ENCODE measurements around the gene KCNQ5. TPM values are rescaled to one million over a fixed set of nuclear protein-coding genes. Genes with fewer than 3 reads are reported as not detected.

KCNQ5 gene
- polyA plus RNA-seq, 3 donors: not detected

- H3K4me3 ChIP-seq (replicated peaks in 1 of 3; ENCODE audit: low read depth in 2 of 3, low read length in 3 of 3): no peak overlapping the region
- H3K36me3 ChIP-seq (replicated peaks in 1 of 2; ENCODE audit: control insufficient read depth in 1 of 2, insufficient read depth in 2 of 2, low read length in 2 of 2): no peaks in the 10 kb centered on the region
- H4K20me1 ChIP-seq (ENCODE audit: insufficient read depth, low read length): no peaks in the 10 kb centered on the region
- no CpG with 5 or more reads among the region's 4 CpGs for WGBS (ENCODE audit: insufficient coverage)
- H3K9me3 ChIP-seq (replicated peaks in 1 of 2; ENCODE audit: control insufficient read depth in 1 of 2, insufficient read depth in 1 of 2, low read length in 2 of 2): no peaks in the 10 kb centered on the region
- no peaks in the 10 kb centered on the region for H3K27me3 Mint-ChIP-seq (ENCODE audit: low read depth in 3 of 3)
- no peak overlapping the region for H3K27ac Mint-ChIP-seq
- TF ChIP-seq, protein P1, sequence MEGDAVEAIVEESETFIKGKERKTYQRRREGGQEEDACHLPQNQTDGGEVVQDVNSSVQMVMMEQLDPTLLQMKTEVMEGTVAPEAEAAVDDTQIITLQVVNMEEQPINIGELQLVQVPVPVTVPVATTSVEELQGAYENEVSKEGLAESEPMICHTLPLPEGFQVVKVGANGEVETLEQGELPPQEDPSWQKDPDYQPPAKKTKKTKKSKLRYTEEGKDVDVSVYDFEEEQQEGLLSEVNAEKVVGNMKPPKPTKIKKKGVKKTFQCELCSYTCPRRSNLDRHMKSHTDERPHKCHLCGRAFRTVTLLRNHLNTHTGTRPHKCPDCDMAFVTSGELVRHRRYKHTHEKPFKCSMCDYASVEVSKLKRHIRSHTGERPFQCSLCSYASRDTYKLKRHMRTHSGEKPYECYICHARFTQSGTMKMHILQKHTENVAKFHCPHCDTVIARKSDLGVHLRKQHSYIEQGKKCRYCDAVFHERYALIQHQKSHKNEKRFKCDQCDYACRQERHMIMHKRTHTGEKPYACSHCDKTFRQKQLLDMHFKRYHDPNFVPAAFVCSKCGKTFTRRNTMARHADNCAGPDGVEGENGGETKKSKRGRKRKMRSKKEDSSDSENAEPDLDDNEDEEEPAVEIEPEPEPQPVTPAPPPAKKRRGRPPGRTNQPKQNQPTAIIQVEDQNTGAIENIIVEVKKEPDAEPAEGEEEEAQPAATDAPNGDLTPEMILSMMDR (IDR thresholded peaks at IDR 0.05): no peak
- intact Hi-C loops (cut with micrococcal nuclease): no loop called here
- peaks cover 17% of the 10 kb centered on the region for H3K4me1 Mint-ChIP-seq
- H3K79me2 ChIP-seq (ENCODE audit: insufficient read depth, low read length): no peaks in the 10 kb centered on the region
- H3K36me3 Mint-ChIP-seq: no peaks in the 10 kb centered on the region
- H3K9me3 Mint-ChIP-seq: no peaks in the 10 kb centered on the region
- DNase-seq: no peak
- no peak overlapping the region for H3K9ac ChIP-seq (ENCODE audit: insufficient read depth, low read length, poor library complexity, severe bottlenecking)
- H3K27me3 ChIP-seq (ENCODE audit: control insufficient read depth in 2 of 2, insufficient read depth in 2 of 2, low read length in 2 of 2): no peaks in the 10 kb centered on the region
- H3K4me1 ChIP-seq (ENCODE audit: control insufficient read depth in 1 of 2, insufficient read depth in 2 of 2, low read length in 2 of 2): peaks cover 8 to 12% of the 10 kb centered on the region in 2 donors
- H3K27ac ChIP-seq (ENCODE audit: low read depth in 1 of 2, low read length in 2 of 2): no peak overlapping the region
- H3K4me2 ChIP-seq (replicated peaks; ENCODE audit: extremely low read depth, low read length, poor library complexity, severe bottlenecking): no peak overlapping the region
- H2AFZ ChIP-seq (ENCODE audit: insufficient read depth, low read depth, low read length, poor library complexity, severe bottlenecking): no peak overlapping the region
- H3K4me3 Mint-ChIP-seq: no peak overlapping the region
Observed at GRCh38 chr6:72857791-72858585, 236.1 kb downstream of the KCNQ5 start.

GRCh38 chr6:72861059-72861458, 239.2 kb downstream of the KCNQ5 start:
- peaks cover 17% of the 10 kb centered on the region for H3K4me1 Mint-ChIP-seq
- H3K4me1 ChIP-seq (ENCODE audit: control insufficient read depth in 1 of 2, insufficient read depth in 2 of 2, low read length in 2 of 2): peaks cover 12 to 23% of the 10 kb centered on the region in 2 donors
- H3K27ac Mint-ChIP-seq: peak overlapping the region in 1 of 7 donors; percentile 14
- H4K20me1 ChIP-seq (ENCODE audit: insufficient read depth, low read length): no peaks in the 10 kb centered on the region
- no peak overlapping the region for H3K27ac ChIP-seq (ENCODE audit: low read depth in 1 of 2, low read length in 2 of 2)
- H2AFZ ChIP-seq (ENCODE audit: insufficient read depth, low read depth, low read length, poor library complexity, severe bottlenecking): no peak overlapping the region
- no peaks in the 10 kb centered on the region for H3K79me2 ChIP-seq (ENCODE audit: insufficient read depth, low read length)
- DNase-seq: no peak
- intact Hi-C loops (cut with micrococcal nuclease): no loop called here
- no peak overlapping the region for H3K4me3 Mint-ChIP-seq
- TF ChIP-seq, protein P1 (IDR thresholded peaks at IDR 0.05): no peak
- no peak overlapping the region for H3K4me2 ChIP-seq (replicated peaks; ENCODE audit: extremely low read depth, low read length, poor library complexity, severe bottlenecking)
- H3K9me3 Mint-ChIP-seq: no peaks in the 10 kb centered on the region
- no peak overlapping the region for H3K9ac ChIP-seq (ENCODE audit: insufficient read depth, low read length, poor library complexity, severe bottlenecking)
- H3K27me3 ChIP-seq (ENCODE audit: control insufficient read depth in 2 of 2, insufficient read depth in 2 of 2, low read length in 2 of 2): no peaks in the 10 kb centered on the region
- WGBS (ENCODE audit: insufficient coverage): 83% methylated on average over 1 of the region's 2 CpGs
- H3K36me3 ChIP-seq (replicated peaks in 1 of 2; ENCODE audit: control insufficient read depth in 1 of 2, insufficient read depth in 2 of 2, low read length in 2 of 2): no peaks in the 10 kb centered on the region
- H3K27me3 Mint-ChIP-seq (ENCODE audit: low read depth in 3 of 3): no peaks in the 10 kb centered on the region
- no peaks in the 10 kb centered on the region for H3K36me3 Mint-ChIP-seq
- no peak overlapping the region for H3K4me3 ChIP-seq (replicated peaks in 1 of 3; ENCODE audit: low read depth in 2 of 3, low read length in 3 of 3)
- H3K9me3 ChIP-seq (replicated peaks in 1 of 2; ENCODE audit: control insufficient read depth in 1 of 2, insufficient read depth in 1 of 2, low read length in 2 of 2): no peaks in the 10 kb centered on the region

Measured in CD14-positive monocyte (primary cell).